Subcutaneous adipose tissue (tissue), 4 donors: Measurements from ENCODE around the gene ALDH4A1. TPM values are rescaled to one million over a fixed set of nuclear protein-coding genes. Genes with fewer than 3 reads are reported as not detected.

Experiments
- CTCF ChIP-seq: fragments of 450-650 bp; IDR thresholded peaks from one replicate; pipeline ENCODE4 v1.5.1; 2016; ENCODE audit warnings: low read depth, mild to moderate bottlenecking, control low read depth, antibody characterized with exemption, moderate library complexity
- total RNA-seq, 4 donors: library from RNA; depleted of rRNA; stranded (reverse); fragments of >200 nt; gene quantifications; one replicate each; pipeline ENCODE4 v1.1.0, GENCODE V29; 2016

The ALDH4A1 gene
- total RNA-seq, 4 donors from 2014 or later = 24.1 to 167 (median 49.8) TPM

- no peak for TF ChIP-seq CTCF
Observed at GRCh38 chr1:18925279-18925678, 22.9 kb upstream of the ALDH4A1 start.

- no peak for TF ChIP-seq CTCF
Observed at GRCh38 chr1:18924221-18924691, 21.9 kb upstream of the ALDH4A1 start.

GRCh38 chr1:18923756-18924211, 21.4 kb upstream of the ALDH4A1 start:
- no peak for TF ChIP-seq CTCF

- TF ChIP-seq CTCF = no peak
Observed at GRCh38 chr1:18922848-18923755, 20.7 kb upstream of the ALDH4A1 start.

- no peak for TF ChIP-seq CTCF
Observed at GRCh38 chr1:18922319-18922726, 20.0 kb upstream of the ALDH4A1 start.

GRCh38 chr1:18921516-18922251, 19.3 kb upstream of the ALDH4A1 start:
- no peak for TF ChIP-seq CTCF

- no peak for TF ChIP-seq CTCF
Observed at GRCh38 chr1:18920931-18921330, 18.6 kb upstream of the ALDH4A1 start.
